Measurements from ENCODE around the gene ANP32E.
"Not testable (repeated sequence)": the region's sequence is repeated elsewhere in the genome, so short reads cannot be mapped to it uniquely, and the experiment has no call there.

Gene ANP32E

DNA sequence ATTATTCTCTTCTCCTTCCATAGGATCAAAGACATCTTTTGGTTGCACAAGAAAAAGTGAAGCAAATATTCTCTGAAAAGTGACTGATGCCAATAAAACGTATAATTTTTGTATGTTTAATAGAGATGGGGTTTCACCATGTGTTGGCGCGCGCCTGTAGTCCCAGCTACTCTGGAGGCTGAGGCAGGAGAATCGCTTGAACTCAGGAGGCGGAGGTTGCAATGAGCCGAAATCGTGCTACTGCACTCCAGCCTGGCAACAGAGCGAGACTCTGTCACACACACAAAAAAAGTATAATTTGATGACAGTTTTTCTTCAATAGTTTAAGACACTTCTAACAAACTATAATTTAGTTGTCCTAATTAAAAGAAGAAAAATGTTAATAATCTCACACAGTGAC, 23.8 kb downstream of the ANP32E start:
- TF ChIP-seq ZNF274 (IDR thresholded peaks at IDR 0.05; ENCODE audit: low read depth, low read length): no peak
- no peak overlapping the region for H3K4me3 ChIP-seq (ENCODE audit: low read length)

DNA sequence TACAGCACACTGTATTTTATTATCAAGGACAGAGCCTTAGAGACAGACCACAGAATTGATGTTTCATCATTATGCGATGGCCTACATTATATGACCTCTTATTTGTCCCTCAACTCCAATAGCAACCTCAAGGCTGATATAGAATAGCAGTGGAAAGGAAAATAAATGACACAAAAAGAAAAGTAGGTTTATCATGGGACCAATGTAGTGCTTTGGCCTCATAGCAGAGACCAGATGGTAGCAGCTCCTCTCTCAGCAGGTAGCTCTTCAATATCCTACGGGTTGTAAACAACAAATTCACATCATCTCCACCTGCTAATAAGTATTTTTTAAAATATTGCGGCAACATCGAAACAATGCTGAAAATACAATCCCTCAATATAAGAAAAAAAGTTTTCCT, 25.2 kb downstream of the ANP32E start:
- H3K4me3 ChIP-seq (ENCODE audit: low read length): no peak overlapping the region
- no peak for TF ChIP-seq ZNF274 (IDR thresholded peaks at IDR 0.05; ENCODE audit: low read depth, low read length)

DNA sequence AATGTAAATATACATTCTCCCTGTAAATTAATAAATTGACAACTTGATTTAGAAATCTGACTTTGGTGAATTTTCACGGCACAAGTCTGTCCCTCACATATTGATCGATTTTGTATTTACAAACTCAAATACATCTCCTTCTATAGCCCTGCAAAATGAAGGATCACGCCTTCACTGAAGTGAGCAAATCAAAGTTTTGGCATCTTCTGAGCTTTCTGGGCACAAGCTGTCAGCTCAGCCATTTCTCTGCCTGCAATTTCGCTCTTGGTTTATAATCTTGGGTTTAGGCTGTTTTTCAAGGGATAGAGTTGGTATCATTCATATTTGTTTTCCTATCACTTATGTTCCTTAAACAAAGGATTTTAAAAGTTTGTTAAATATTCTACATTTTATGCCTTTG, 25.8 kb downstream of the ANP32E start:
- TF ChIP-seq ZNF274 (IDR thresholded peaks at IDR 0.05; ENCODE audit: low read depth, low read length): no peak
- H3K4me3 ChIP-seq (ENCODE audit: low read length): no peak overlapping the region

DNA sequence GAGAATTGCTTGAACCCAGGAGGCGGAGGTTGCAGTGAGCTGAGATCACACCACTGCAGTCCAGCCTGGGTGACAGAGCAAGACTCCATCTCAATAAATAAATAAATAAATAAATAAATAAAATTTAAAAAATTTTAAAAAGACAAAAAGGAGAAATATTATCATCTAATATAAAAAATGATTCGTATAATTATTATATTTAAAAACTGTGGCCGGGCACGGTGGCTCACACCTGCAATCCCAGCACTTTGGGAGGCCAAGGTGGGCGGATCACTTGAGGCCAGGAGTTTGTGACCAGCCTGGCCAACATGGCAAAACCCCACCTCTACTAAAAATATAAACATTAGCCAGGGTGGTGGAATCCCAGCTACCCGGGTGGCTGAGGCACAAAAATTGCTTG, 27.5 kb downstream of the ANP32E start:
- H3K4me3 ChIP-seq (ENCODE audit: low read length): not testable (repeated sequence)

DNA sequence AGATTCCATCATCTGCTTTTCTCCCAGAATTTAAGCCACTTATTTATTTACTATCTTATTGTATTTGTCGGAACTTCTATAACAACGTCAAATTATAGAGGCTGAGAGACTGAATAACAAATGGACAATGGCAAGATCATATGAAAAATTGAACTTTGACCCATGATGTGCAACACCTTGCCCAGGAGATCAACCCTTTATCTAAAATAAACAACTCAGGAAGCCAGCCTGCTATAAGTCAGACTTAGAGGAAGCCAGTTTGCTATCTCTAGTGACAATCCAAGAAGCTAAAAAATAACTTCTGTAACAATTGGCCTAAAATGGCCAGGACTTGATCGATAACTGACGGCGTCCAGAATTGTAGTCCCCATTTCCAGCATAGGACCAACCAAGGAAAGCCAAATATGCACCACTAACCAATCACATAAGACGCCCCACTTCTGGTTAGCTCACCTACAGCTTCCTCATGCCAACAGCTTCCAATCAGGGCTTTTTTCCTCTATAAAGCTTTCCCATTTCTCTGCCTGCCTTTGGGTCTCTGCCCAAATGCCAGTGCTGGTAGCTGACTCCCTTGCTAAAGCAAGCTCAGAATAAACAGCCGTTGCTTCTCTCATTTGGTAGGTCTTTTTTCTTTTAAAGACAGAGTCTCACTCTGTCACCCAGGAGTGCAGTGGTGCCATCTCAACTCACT, 28.5 kb downstream of the ANP32E start:
- no peak overlapping the region for H3K4me3 ChIP-seq (ENCODE audit: low read length)
- no peak for TF ChIP-seq ZNF274 (IDR thresholded peaks at IDR 0.05; ENCODE audit: low read depth, low read length)

DNA sequence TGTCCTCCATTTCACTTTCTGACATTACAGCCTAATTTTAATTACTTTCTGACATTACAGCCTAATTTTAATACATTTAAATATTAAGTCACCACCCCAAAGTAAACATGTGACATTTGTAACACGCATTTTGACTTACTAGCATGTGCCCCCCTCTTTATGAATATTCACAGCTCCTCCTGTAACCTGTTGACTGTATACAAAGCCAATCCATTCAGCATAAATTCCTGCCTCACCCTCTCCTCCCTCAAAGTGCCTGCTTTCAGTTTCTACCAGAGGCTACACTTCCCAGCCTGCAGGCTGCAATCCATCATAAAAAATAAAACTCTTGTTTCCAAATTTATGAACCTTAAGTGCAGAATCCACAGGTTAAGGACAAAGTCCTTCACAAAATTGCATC, 39.5 kb downstream of the ANP32E start:
- TF ChIP-seq ZNF274 (IDR thresholded peaks at IDR 0.05; ENCODE audit: low read depth, low read length): no peak
- H3K4me3 ChIP-seq (ENCODE audit: low read length): no peak overlapping the region

DNA sequence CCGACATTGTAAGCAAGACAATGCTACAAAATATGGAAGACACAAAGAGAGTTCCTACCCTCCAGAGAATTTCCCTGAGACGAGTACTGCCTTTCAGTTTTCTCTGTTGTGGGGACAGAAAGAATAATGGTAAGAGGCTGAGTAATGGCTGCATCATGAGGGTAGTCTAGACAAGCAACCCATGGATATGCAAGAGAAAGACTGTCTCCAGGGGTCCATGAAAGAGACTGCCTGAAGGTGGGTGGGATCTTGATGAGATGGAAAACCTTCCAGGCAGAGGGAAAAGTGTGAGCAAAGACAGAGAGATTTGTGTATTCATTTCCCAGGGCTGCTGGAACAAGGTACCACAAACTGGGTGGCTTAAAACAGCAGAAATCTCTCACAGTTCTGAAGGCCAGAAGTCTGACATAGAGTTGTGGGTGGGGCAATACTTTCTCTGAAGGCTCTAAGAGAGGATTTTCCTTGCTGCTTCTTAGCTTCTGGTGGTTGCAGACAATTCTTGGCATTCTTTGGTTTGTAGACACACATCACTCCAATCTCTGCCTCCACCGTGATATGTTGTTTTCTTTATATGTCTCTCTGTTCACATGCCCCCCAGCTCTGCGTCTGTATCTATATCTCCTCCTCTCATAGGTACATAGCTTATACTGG, 41.4 kb downstream of the ANP32E start:
- no peak for TF ChIP-seq ZNF274 (IDR thresholded peaks at IDR 0.05; ENCODE audit: low read depth, low read length)
- no peak overlapping the region for H3K4me3 ChIP-seq (ENCODE audit: low read length)

DNA sequence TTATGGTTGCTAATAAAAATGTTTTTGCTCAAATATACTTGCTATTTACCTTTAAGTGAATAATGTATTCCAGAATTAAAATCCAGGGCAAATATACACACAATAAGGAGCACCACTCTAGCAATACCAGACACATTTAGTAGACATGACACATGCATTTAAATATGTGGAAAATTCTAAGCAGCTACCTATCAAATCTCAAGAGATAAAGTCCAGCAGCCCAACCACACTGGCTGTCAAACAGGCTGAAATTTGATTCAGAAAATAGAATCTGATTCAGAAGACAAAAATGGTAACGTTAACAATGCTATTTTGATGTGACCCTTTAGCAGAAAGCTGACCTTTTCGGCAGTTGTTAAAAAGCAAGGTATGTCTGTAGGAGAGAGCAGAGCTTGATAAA, 43.9 kb downstream of the ANP32E start:
- no peak for TF ChIP-seq ZNF274 (IDR thresholded peaks at IDR 0.05; ENCODE audit: low read depth, low read length)
- H3K4me3 ChIP-seq (ENCODE audit: low read length): no peak overlapping the region

DNA sequence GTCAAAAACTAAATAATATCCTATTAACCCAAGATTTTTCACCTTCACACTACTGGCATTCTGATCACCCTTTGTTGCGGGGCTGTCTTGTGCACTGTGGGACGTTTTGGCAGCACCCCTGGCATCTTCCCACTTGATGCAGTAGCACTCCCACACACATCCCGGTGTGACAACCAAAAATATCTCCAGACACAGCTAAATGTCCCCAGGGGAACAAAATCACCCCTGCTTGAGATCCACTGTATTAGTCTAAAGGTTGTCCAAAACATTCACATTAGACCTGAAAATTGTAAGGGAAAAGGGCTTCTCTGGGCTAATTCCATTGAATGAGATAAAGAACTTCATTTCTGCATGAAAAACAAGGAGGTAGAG, 48.4 kb downstream of the ANP32E start:
- TF ChIP-seq ZNF274 (IDR thresholded peaks at IDR 0.05; ENCODE audit: low read depth, low read length): no peak
- H3K4me3 ChIP-seq (ENCODE audit: low read length): no peak overlapping the region

DNA sequence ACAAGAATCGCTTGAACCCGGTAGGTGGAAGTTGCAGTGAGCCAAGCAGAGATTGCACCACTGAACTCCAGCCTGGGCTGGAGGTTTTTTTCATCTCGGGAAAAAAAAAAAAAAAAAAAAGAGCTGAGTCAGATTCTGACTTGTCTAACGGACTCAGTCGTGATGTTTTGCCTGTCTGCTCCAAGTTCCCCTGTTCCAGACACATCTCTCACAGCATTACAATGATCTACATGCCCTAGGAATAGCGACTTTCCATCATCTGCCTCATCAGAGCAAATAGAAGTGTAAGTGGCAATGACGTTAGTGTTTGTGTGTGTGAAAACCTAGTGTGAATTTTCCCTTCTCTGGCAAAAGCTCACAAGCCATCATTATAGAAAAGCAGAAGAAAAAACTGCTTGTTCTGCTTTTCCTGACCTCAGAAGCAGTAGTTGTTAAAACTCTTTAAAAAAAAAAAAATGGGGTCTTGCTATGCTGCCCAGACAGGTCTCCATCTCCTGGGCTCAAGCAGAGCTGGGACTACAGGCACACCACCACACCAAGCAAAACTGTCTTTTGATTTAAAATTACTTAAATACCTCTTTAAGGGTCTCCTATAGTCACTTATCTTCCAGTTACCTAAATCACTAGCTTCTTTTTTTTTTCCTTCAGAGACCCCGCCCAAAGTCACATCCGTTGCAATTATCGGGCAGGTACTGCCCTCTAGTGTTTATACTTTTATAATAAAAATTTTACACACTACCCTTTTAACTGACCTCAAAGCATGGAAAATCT, 48.9 kb downstream of the ANP32E start:
- no peak for TF ChIP-seq ZNF274 (IDR thresholded peaks at IDR 0.05; ENCODE audit: low read depth, low read length)
- no peak overlapping the region for H3K4me3 ChIP-seq (ENCODE audit: low read length)

DNA sequence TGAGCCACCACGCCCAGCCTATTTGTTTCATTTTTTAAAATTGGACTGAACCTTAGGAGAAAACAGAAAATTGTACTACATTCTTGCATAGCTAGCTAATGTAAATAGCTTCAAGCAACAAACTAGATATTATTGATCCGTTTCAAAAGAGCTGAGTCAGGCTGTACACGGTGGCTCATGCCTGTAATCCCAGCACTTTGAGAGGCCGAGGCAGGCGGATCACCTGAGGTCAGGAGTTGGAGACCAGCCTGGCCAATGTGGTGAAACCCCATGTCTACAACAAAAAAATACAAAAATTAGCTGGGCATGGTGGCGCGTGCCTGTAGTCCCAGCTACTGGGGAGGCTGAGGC, 49.5 kb downstream of the ANP32E start:
- not testable (repeated sequence) for H3K4me3 ChIP-seq (ENCODE audit: low read length)

DNA sequence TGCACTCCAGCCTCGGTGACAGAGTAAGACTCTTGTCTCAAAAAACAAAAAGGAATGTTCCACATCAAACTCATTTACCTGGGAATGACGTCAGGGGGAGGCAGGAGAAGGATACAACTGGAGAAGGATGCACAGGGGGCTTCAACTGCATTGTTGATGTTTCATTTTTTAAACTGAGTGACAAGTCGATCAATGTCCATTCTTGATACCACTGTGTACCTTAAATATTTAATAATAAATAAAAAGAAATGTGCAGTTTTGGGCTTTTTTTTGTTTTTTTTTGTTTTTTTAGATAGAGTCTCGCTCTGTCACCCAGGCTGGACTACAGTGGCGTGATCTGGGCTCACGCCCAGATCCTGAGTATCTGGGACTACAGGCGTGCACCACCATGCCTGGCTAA, 50.4 kb downstream of the ANP32E start:
- no peak for TF ChIP-seq ZNF274 (IDR thresholded peaks at IDR 0.05; ENCODE audit: low read depth, low read length)
- no peak overlapping the region for H3K4me3 ChIP-seq (ENCODE audit: low read length)

DNA sequence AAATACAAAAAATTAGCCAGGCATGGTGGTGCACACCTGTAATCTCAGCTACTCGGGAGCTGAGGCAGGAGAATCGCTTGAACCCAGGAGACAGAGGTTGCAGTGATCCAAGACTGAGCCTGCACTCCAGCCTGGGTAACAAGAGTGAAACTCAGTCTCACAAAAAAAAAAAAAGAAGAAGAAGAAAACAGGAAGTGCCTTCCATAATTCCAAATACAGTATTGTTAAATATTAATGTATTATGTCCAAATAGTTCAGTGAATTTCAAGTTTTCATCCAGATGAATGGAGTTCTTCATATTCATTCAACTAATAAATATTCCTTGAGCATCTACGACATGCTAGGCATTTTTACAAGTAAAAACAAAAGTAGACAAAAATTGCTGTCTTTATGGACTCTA, 52.9 kb downstream of the ANP32E start:
- TF ChIP-seq ZNF274 (IDR thresholded peaks at IDR 0.05; ENCODE audit: low read depth, low read length): no peak
- no peak overlapping the region for H3K4me3 ChIP-seq (ENCODE audit: low read length)

DNA sequence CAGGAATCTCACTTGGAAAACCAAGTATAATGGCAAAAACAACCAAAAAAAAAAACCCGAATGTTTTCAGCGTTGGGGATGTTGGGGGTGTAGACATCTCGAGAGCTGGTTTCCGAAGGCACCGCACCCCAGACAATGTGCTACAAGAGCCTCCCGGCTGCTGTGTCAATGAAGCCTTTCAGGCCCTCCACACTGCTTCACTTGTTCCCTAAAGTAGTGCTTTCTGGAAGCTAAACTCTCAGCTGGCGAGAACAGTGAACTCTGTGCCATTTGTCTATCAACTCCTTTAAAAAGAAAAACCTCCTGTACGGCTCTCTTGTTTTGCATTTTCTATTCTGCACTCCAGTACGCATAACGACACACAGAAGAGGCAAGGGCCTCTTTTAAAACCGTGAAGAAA, 53.7 kb downstream of the ANP32E start:
- TF ChIP-seq ZNF274 (IDR thresholded peaks at IDR 0.05; ENCODE audit: low read depth, low read length): no peak
- no peak overlapping the region for H3K4me3 ChIP-seq (ENCODE audit: low read length)

DNA sequence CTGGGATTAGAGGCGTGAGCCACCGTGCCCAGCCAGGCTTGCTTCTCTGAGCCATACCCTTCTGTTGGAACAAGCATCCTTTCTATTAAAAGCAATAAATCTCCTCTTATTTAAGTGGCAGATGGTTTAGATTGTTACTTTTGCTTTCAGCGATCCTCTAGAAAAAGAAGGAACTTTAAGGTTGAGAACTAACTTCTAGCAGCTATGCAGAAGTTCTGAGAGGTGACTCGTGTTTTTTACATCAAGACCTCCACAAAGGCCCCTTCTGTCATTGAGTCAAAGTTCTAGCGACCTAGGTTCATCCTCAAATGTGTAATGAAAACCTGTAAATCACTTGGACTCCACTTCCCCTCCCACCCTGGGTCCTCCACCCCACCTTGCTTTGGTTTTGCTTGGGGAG, 55.4 kb downstream of the ANP32E start:
- no peak overlapping the region for H3K4me3 ChIP-seq (ENCODE audit: low read length)
- no peak for TF ChIP-seq ZNF274 (IDR thresholded peaks at IDR 0.05; ENCODE audit: low read depth, low read length)

All from GM08714 (cell line).